Heart right ventricle (tissue), 16 donors: ENCODE results near the gene CDH13. TPM values are rescaled to one million over a fixed set of nuclear protein-coding genes. Genes with fewer than 3 reads are reported as not detected.

Experiments
- ATAC-seq, 8 donors: fragments of 200-7000 bp; cut with Tn5 transposase; one replicate each; pipeline ENCODE4 v1.9.1; 2020; ENCODE audit warnings: mild to moderate bottlenecking in 8 of 8, moderate library complexity in 8 of 8, moderate number of reproducible peaks in 1 of 8
- DNase-seq, 2 donors: peaks; one replicate each; pipeline ENCODE4 v3.0.0-alpha.2; 2020
- H3K27ac ChIP-seq, 10 donors: fragments of 200-600 bp; sonication (generic) in 2 of 10; one replicate each; pipeline versions ENCODE4 v1.5.0 to v1.8.0; 2020 to 2022; ENCODE audit warnings: mild to moderate bottlenecking in 3 of 10
- H3K27me3 ChIP-seq, 7 donors: fragments of 200-600 bp; one replicate each; pipeline ENCODE4 v1.8.0; 2021 to 2022; ENCODE audit warnings: mild to moderate bottlenecking in 2 of 7
- H3K36me3 ChIP-seq, 9 donors: fragments of 200-600 bp; sonication (generic) in 1 of 9; one replicate each; pipeline versions ENCODE4 v1.5.0 to v1.8.0; 2020 to 2022; ENCODE audit warnings: mild to moderate bottlenecking in 2 of 9
- H3K4me1 ChIP-seq, 9 donors: fragments of 200-600 bp; sonication (generic) in 1 of 9; one replicate each; pipeline versions ENCODE4 v1.5.0 to v1.8.0; 2020 to 2022; ENCODE audit warnings: mild to moderate bottlenecking in 4 of 9
- H3K4me3 ChIP-seq, 10 donors: fragments of 200-600 bp; sonication (generic) in 2 of 10; one replicate each; pipeline versions ENCODE4 v1.5.0 to v1.8.0; 2020 to 2022; ENCODE audit warnings: mild to moderate bottlenecking in 7 of 10, moderate library complexity in 2 of 10
- H3K9me3 ChIP-seq, 11 donors: fragments of 200-600 bp in 10 of 11; sonication (generic) in 2 of 11; one replicate each; pipeline versions ENCODE4 v1.5.0 to v1.8.0; 2013 to 2022; ENCODE audit warnings: mild to moderate bottlenecking in 2 of 11, control low read depth in 1 of 11, moderate library complexity in 1 of 11
- CTCF ChIP-seq, 9 donors: fragments of 200-600 bp; sonication (generic) in 2 of 9; IDR thresholded peaks; one replicate each; pipeline versions ENCODE4 v1.5.0 to v1.8.0; 2021 to 2022; ENCODE audit warnings: antibody characterized with exemption in 9 of 9, mild to moderate bottlenecking in 5 of 9, moderate library complexity in 1 of 9
- WGBS, 2 donors: extraction: QIAGEN DNeasy Blood & Tissue Kit; methylation state at CpG; one replicate each; pipeline ENCODE4 v1.1.7; 2013; ENCODE audit warnings: inconsistent platforms in 1 of 2; 5-methylcytosine and 5-hydroxymethylcytosine counted together
- intact Hi-C, 10 donors: fragments of 100-400 bp; cut with DNase I; formaldehyde crosslinking; loops; one replicate each; pipeline versions ENCODE4 v1.11.1 to v1.14.2; 2022
- polyA plus RNA-seq, 2 donors: library from polyadenylated mRNA; stranded (reverse); fragments of 200-250 nt; gene quantifications; one replicate each; pipeline ENCODE4 v1.2.3, GENCODE V29; 2013
- total RNA-seq, 10 donors: library from RNA; stranded (reverse); fragmentation: NEBNext Ultra II Directional in 3 of 10; extraction: Animal tissue kit (Norgen Biotek cat#: 25700) in 3 of 10; gene quantifications; one replicate each; pipeline versions ENCODE4 v1.2.1 to v1.2.4, GENCODE V29; 2021 to 2023
- donor health status: Arrhythmogenic right ventricular cardiomyopathy.
- donor health status: ischemic (EF 13 %, LVEDD 7.1; RV severe dilation, severe dysfunction).
- donor health status: healthy with polysubstance abuse.
- donor health status: DM: no; HTN: yes; CAD: no.
- donor health status: DM: no; HTN: no; CAD: no.
- donor health status: ischemic (EF 25% LVEDD 6.9; RV normal size, moderate dysfunction).
- donor health status: ischemic (EF 25% LVEDD 5.7; RV mildly dilated, moderate dysfunction).
- donor health status: healthy.
- donor health status: DM: yes; HTN: yes; CAD: no.
- donor health status: Ischemic cardiomyopathy.
- donor health status: ischemic (EF 35%, LVEDD 5.7; RV mildly dilated, moderate dysfunction).
- donor health status: nonischemic (EF 11% LVEDD 7.7; RV severe dilation, severe dysfunction).
- donor health status: DM: yes; HTN: yes; CAD: no.
- donor health status: PGD.
- donor health status: ischemic (EF 29% LVEDD 5.4; RV normal size, mild dysfunction).
- donor health status: nonischemic (EF 23%, LVEDD 6.1; RV moderate dilation, normal function).

Gene CDH13
- total and polyA plus RNA-seq, 12 donors: 15.5 to 221 (median 168) TPM

GRCh38 chr16:83538707-83539106 lies 911.9 kb downstream of the CDH13 start:
- no peak overlapping the region for H3K27ac ChIP-seq
- no peaks in the 10 kb centered on the region for H3K27me3 ChIP-seq
- TF ChIP-seq CTCF (IDR thresholded peaks at IDR 0.05): no peak
- no peak for ATAC-seq
- H3K4me1 ChIP-seq: no peaks in the 10 kb centered on the region
- WGBS, 2 donors: 90 to 96% methylated on average over 2 of the region's 2 CpGs
- H3K36me3 ChIP-seq: peaks cover 0 to 2% (median 0%) of the 10 kb centered on the region in 9 donors
- H3K9me3 ChIP-seq: no peaks in the 10 kb centered on the region
- no peak for DNase-seq
- intact Hi-C loops: no loop called here
- H3K4me3 ChIP-seq: no peak overlapping the region

GRCh38 chr16:83539736-83540490 lies 913.1 kb downstream of the CDH13 start:
- no peak for ATAC-seq
- peaks cover 0 to 2% (median 0%) of the 10 kb centered on the region in 9 donors for H3K36me3 ChIP-seq
- H3K4me1 ChIP-seq: no peaks in the 10 kb centered on the region
- 90 to 91% methylated on average over 12 of the region's 12 CpGs for WGBS, 2 donors
- no peak overlapping the region for H3K4me3 ChIP-seq
- no peak for TF ChIP-seq CTCF (IDR thresholded peaks at IDR 0.05)
- no peaks in the 10 kb centered on the region for H3K27me3 ChIP-seq
- intact Hi-C loops: no loop called here
- no peak overlapping the region for H3K27ac ChIP-seq
- no peak for DNase-seq
- H3K9me3 ChIP-seq: no peaks in the 10 kb centered on the region

GRCh38 chr16:83541231-83541630 lies 914.5 kb downstream of the CDH13 start:
- TF ChIP-seq CTCF (IDR thresholded peaks at IDR 0.05): no peak
- no peak for ATAC-seq
- Histone ChIP-seq H3K4me3 (no peak overlapping the region), H3K27me3 (no peaks in the 10 kb centered on the region), H3K36me3 (peaks cover 0 to 2% (median 0%) of the 10 kb centered on the region in 9 donors), H3K27ac (no peak overlapping the region), H3K4me1 (no peaks in the 10 kb centered on the region), H3K9me3 (no peaks in the 10 kb centered on the region)
- no peak for DNase-seq
- intact Hi-C loops: no loop called here
- WGBS, 2 donors: 79 to 84% methylated on average over 1 of the region's 1 CpG

- H3K36me3 ChIP-seq: peaks cover 0 to 2% (median 0%) of the 10 kb centered on the region in 9 donors
- DNase-seq: no peak
- no peak for TF ChIP-seq CTCF (IDR thresholded peaks at IDR 0.05)
- intact Hi-C loops: no loop called here
- 79 to 89% methylated on average over 5 of the region's 5 CpGs for WGBS, 2 donors
- no peak overlapping the region for H3K4me3 ChIP-seq
- H3K4me1 ChIP-seq: no peaks in the 10 kb centered on the region
- no peaks in the 10 kb centered on the region for H3K27me3 ChIP-seq
- H3K9me3 ChIP-seq: no peaks in the 10 kb centered on the region
- no peak overlapping the region for H3K27ac ChIP-seq
- ATAC-seq: no peak
These were observed 915.7 kb downstream of the CDH13 start for GRCh38 chr16:83542491-83542890.
